ENCODE results near the gene CFAP61.

CFAP61 gene

GRCh38 chr20:20366876-20367574 lies 314.7 kb downstream of the CFAP61 start:
- no peak for DNase-seq (ENCODE audit: low spot score)

- no peak for DNase-seq (ENCODE audit: low spot score)
Measured at GRCh38 chr20:20367575-20368417, 315.5 kb downstream of the CFAP61 start, which contains the start of gene INSM1. Gene INSM1 (plus strand): TSS chr20:20368104. CDS start chr20:20368268, 164 bp downstream.

- no peak for DNase-seq (ENCODE audit: low spot score)
Measured at GRCh38 chr20:20368418-20369249, 316.3 kb downstream of the CFAP61 start.

GRCh38 chr20:20369250-20370093 lies 317.1 kb downstream of the CFAP61 start:
- DNase-seq (ENCODE audit: low spot score): no peak

- DNase-seq (ENCODE audit: low spot score): no peak
Measured at GRCh38 chr20:20370094-20370575, 317.8 kb downstream of the CFAP61 start.

GRCh38 chr20:20371083-20371482 lies 318.8 kb downstream of the CFAP61 start:
- no peak for DNase-seq (ENCODE audit: low spot score)

GRCh38 chr20:20371681-20372080 lies 319.3 kb downstream of the CFAP61 start:
- DNase-seq (ENCODE audit: low spot score): no peak

GRCh38 chr20:20373091-20373571 lies 320.8 kb downstream of the CFAP61 start:
- DNase-seq (ENCODE audit: low spot score): no peak

GRCh38 chr20:20375862-20376261 lies 323.5 kb downstream of the CFAP61 start:
- no peak for DNase-seq (ENCODE audit: low spot score)

GRCh38 chr20:20386192-20386591 lies 333.9 kb downstream of the CFAP61 start:
- no peak for DNase-seq (ENCODE audit: low spot score)

GRCh38 chr20:20390393-20390792 lies 338.1 kb downstream of the CFAP61 start:
- DNase-seq (ENCODE audit: low spot score): no peak

GRCh38 chr20:20391115-20391514 lies 338.8 kb downstream of the CFAP61 start:
- DNase-seq (ENCODE audit: low spot score): no peak

GRCh38 chr20:20391766-20392165 lies 339.4 kb downstream of the CFAP61 start:
- DNase-seq (ENCODE audit: low spot score): no peak

- no peak for DNase-seq (ENCODE audit: low spot score)
Measured at GRCh38 chr20:20393207-20394120, 341.1 kb downstream of the CFAP61 start.

GRCh38 chr20:20395087-20395486 lies 342.8 kb downstream of the CFAP61 start:
- no peak for DNase-seq (ENCODE audit: low spot score)

GRCh38 chr20:20395903-20396568 lies 343.7 kb downstream of the CFAP61 start:
- DNase-seq (ENCODE audit: low spot score): no peak

- DNase-seq (ENCODE audit: low spot score): no peak
Measured at GRCh38 chr20:20396794-20397193, 344.5 kb downstream of the CFAP61 start.

- no peak for DNase-seq (ENCODE audit: low spot score)
Measured at GRCh38 chr20:20398123-20398522, 345.8 kb downstream of the CFAP61 start.

Measured in LoVo (cell line).